GM23338 (cell line): ENCODE data around the gene USP6NL. TPM values are rescaled to one million over a fixed set of nuclear protein-coding genes. Genes with fewer than 3 reads are reported as not detected.

Experiments
- CREB1 ChIP-seq: fragments of 250-450 bp; sonication (Bioruptor Pico); IDR thresholded peaks from 2 replicates; pipeline ENCODE4 v1.5.0; 2020; ENCODE audit warnings: low read depth, mild to moderate bottlenecking, moderate library complexity
- EZH2phosphoT487 ChIP-seq: fragments of 200-600 bp; sonication (generic); IDR thresholded peaks from one replicate; pipeline ENCODE4 v1.8.1; 2018; ENCODE audit warnings: antibody characterized with exemption; ENCODE audit not compliant: unreplicated experiment
- polyA plus RNA-seq: library from polyadenylated mRNA; unstranded; fragments of >200 nt; fragmentation: Nextera tagmentation; extraction: Ambion mirVana; gene quantifications from 2 replicates; pipeline ENCODE4 v1.2.1, GENCODE V29; 2016
- total RNA-seq: library from RNA; depleted of rRNA; stranded (reverse); fragments of >200 nt; shearing (Covaris generic); gene quantifications from 2 replicates; pipeline ENCODE4 v1.2.3, GENCODE V29; 2014; rRNA removed
- TF ChIP-seq, protein P1 (sequence below): fragments of 250-450 bp; sonication (Bioruptor Pico); IDR thresholded peaks from 2 replicates; pipeline ENCODE4 v1.5.0; 2020; ENCODE audit warnings: mild to moderate bottlenecking, moderate library complexity
- TF ChIP-seq, protein P2 (sequence below), 2 experiments: fragments of 200-600 bp in 1 of 2; sonication (generic) in 1 of 2; conservative IDR thresholded peaks; 2 replicates each; pipeline versions ENCODE4 v1.5.1 to v1.6.1; 2016 to 2017; ENCODE audit warnings: antibody characterized with exemption in 2 of 2, low read depth in 2 of 2, mild to moderate bottlenecking in 2 of 2, moderate library complexity in 1 of 2

USP6NL gene
- total and polyA plus RNA-seq, 2 experiments from 2014 or later: 8.1 to 29.7 TPM

DNA sequence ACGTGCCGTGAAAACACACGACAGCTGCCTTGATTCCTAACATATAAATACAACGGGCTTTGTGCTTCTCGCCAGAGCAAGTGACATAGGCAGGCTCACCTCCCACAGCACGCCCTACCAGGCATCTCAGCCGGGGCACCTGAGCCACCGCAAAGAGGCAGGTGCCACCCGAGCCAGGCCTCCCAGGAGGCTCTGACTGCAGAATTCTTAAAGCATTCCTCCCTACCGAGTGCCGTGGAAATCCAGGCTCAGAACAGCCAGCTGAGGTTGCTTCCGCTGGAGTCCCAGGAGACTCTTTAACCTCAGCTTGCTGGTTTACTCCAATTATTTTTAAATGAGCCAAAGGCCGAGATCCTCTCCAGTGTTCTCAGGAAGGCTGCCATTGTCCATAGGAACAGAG is 206.5 kb downstream of the USP6NL start (continued):
- TF ChIP-seq, protein P1, sequence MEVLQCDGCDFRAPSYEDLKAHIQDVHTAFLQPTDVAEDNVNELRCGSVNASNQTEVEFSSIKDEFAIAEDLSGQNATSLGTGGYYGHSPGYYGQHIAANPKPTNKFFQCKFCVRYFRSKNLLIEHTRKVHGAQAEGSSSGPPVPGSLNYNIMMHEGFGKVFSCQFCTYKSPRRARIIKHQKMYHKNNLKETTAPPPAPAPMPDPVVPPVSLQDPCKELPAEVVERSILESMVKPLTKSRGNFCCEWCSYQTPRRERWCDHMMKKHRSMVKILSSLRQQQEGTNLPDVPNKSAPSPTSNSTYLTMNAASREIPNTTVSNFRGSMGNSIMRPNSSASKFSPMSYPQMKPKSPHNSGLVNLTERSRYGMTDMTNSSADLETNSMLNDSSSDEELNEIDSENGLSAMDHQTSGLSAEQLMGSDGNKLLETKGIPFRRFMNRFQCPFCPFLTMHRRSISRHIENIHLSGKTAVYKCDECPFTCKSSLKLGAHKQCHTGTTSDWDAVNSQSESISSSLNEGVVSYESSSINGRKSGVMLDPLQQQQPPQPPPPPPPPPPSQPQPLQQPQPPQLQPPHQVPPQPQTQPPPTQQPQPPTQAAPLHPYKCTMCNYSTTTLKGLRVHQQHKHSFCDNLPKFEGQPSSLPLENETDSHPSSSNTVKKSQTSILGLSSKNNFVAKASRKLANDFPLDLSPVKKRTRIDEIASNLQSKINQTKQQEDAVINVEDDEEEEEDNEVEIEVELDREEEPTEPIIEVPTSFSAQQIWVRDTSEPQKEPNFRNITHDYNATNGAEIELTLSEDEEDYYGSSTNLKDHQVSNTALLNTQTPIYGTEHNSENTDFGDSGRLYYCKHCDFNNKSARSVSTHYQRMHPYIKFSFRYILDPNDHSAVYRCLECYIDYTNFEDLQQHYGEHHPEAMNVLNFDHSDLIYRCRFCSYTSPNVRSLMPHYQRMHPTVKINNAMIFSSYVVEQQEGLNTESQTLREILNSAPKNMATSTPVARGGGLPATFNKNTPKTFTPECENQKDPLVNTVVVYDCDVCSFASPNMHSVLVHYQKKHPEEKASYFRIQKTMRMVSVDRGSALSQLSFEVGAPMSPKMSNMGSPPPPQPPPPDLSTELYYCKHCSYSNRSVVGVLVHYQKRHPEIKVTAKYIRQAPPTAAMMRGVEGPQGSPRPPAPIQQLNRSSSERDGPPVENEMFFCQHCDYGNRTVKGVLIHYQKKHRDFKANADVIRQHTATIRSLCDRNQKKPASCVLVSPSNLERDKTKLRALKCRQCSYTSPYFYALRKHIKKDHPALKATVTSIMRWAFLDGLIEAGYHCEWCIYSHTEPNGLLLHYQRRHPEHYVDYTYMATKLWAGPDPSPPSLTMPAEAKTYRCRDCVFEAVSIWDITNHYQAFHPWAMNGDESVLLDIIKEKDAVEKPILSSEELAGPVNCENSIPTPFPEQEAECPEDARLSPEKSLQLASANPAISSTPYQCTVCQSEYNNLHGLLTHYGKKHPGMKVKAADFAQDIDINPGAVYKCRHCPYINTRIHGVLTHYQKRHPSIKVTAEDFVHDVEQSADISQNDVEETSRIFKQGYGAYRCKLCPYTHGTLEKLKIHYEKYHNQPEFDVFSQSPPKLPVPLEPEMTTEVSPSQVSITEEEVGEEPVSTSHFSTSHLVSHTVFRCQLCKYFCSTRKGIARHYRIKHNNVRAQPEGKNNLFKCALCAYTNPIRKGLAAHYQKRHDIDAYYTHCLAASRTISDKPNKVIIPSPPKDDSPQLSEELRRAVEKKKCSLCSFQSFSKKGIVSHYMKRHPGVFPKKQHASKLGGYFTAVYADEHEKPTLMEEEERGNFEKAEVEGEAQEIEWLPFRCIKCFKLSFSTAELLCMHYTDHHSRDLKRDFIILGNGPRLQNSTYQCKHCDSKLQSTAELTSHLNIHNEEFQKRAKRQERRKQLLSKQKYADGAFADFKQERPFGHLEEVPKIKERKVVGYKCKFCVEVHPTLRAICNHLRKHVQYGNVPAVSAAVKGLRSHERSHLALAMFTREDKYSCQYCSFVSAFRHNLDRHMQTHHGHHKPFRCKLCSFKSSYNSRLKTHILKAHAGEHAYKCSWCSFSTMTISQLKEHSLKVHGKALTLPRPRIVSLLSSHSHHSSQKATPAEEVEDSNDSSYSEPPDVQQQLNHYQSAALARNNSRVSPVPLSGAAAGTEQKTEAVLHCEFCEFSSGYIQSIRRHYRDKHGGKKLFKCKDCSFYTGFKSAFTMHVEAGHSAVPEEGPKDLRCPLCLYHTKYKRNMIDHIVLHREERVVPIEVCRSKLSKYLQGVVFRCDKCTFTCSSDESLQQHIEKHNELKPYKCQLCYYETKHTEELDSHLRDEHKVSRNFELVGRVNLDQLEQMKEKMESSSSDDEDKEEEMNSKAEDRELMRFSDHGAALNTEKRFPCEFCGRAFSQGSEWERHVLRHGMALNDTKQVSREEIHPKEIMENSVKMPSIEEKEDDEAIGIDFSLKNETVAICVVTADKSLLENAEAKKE (CRISPR knock-in tag): no peak
- TF ChIP-seq, protein P2, sequence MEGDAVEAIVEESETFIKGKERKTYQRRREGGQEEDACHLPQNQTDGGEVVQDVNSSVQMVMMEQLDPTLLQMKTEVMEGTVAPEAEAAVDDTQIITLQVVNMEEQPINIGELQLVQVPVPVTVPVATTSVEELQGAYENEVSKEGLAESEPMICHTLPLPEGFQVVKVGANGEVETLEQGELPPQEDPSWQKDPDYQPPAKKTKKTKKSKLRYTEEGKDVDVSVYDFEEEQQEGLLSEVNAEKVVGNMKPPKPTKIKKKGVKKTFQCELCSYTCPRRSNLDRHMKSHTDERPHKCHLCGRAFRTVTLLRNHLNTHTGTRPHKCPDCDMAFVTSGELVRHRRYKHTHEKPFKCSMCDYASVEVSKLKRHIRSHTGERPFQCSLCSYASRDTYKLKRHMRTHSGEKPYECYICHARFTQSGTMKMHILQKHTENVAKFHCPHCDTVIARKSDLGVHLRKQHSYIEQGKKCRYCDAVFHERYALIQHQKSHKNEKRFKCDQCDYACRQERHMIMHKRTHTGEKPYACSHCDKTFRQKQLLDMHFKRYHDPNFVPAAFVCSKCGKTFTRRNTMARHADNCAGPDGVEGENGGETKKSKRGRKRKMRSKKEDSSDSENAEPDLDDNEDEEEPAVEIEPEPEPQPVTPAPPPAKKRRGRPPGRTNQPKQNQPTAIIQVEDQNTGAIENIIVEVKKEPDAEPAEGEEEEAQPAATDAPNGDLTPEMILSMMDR (conservative IDR thresholded peaks at IDR 0.05; ENCODE audit: low read depth in 2 of 2): no peak
- TF ChIP-seq CREB1 (CRISPR knock-in tag) (no peak), EZH2phosphoT487 (no peak)

Other genes with a start within 250 kb of the USP6NL start
- gene ECHDC3, start 130.7 kb upstream of the USP6NL start, total RNA-seq: 48.6 and 50.1 TPM in 2 replicates
- 13.5 and 16.3 TPM in 2 replicates for gene ECHDC3, start 130.7 kb upstream of the USP6NL start, polyA plus RNA-seq
- 5.6 and 10.8 TPM in 2 replicates for gene PROSER2, start 211.7 kb upstream of the USP6NL start, total RNA-seq
- gene PROSER2, start 211.7 kb upstream of the USP6NL start, polyA plus RNA-seq: 3.7 and 4.2 TPM in 2 replicates